ENCODE measurements around the gene REV1.
A peak's percentile ranks its signal among the peaks of the same experiment; 100 is the strongest.
"Not testable (repeated sequence)": the region's sequence is repeated elsewhere in the genome, so short reads cannot be mapped to it uniquely, and the experiment has no call there.

Gene REV1

DNA sequence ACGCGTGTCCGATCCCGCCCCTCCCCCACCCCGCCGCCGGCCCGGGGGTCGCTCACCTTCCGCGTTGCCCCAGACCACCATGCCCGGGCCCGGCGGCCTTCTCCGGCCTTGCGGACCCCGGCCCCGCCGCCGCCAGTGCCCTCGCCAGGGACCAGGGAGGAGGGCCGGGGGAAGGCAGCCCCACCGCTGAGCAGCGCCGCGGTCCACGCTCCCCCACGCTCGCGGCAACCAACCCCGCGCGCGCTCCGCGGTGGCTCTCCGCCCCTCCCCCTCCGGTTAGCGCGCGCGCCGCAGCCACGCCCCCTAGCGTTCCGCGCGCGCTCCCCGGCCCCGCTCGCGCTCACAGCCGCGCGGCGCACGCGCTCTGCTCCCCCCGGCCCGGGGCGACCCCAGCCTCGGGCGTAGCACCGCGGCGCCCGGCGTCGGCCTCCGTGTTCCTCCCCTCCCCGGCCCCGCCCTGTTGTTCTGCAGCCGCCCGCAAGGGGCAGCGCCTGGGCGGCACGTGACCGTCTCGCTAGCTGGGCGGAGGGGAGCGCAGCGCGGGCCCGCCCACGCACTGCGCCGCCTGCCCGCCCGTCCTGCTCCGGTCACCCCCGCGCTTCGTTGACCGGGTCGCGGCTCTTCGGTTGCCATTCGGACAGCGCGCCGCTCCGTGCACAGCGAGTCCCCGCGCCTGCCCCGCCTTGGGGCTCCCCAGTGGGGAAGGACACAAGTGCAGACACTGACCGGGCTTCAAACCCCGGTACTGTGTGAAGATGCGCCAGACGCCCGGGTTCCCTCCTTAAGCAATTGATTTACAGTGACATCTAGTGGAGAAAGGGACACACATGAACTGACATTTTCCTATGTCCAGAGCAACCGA is at the start of gene REV1:
TSS of gene REV1 (minus strand) at position 257 of the 862 bp plus-strand sequence. CDS start 25,042 bp downstream, outside the sequence.
- DNase-seq (ENCODE audit: low spot score): peak; percentile 89

DNA sequence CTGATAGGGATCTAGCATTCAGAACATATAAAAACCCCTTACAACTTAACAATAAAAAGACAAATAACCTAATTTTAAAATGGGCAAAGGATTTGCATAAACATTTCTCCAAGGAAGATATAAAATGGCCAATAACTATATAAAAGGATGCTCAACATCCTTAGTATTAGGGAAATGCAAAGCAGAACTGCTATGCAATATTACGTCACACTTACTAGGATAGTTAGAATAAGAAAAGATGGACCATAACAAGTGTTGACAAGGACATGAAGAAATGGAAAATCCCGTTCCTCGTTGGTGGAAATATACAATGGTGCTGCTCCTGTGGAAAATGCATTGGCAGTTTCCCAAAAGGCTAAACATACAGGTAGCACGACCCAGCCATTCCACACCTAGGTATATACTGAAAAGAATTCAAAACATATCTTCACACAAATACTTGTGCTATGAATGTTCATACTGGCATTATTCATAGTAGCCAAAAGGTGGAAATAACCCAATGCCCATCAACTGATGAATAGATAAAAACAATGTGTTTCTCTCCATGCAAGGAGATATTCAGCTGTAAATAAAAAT is 48.2 kb upstream of the REV1 start:
- DNase-seq (ENCODE audit: low spot score): no peak

DNA sequence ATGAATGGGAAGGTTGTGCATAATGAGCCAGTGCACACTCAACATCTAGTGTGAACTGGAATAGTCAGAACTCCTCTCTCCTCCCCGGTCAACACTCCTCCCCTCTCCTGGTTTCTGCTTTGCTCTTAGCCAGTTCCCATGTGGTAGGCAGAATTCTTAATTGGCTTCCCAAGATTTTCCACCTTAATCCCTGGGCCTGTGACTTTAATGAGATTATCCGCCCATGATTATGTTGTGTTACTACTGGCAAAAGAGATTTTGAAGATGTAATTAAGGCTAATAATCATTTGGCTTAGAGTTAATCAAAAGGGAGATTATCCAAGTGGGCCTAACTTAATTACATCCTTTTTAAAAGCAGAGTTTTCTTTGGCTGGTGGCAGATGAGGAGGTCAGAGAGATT is 34.2 kb upstream of the REV1 start:
- DNase-seq (ENCODE audit: low spot score): no peak

DNA sequence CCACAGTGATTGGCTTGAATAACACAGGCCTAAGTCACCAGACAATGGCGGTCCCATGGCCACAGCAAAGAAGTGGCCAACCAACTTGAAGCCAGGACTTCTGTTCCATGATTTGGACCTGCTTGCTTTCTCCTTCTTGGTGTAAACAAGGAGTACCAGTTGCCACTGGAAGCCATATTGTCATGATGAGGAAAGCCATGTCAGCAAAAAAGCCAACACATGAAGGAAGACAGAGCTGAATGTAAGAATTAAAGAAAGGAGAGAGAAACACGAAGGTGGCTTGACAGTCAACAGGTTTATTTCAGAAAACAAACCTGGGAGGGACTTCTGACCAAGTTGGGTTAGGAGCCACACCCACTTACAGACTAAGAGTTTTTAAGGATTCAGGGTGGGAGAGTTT is 32.3 kb upstream of the REV1 start:
- DNase-seq (ENCODE audit: low spot score): no peak

DNA sequence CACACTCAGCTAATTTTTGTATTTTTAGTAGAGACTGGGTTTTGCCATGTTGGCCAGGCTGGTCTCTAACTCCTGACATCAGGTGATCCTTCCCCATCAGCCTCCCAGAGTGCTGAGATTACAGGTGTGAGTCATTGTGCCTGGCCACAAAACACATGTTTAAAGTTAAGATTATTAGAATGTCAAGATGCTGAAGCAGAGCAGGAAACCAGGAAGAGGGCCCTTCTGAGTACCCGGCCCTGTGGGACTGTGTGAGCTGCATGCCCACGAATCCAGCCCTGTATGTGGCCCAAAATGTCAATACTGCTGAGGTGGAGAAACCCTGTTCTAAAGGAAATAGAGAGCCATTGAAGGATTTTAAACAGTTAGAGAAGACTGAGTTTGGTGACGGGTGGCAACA is 31.0 kb upstream of the REV1 start:
- no peak for DNase-seq (ENCODE audit: low spot score)

DNA sequence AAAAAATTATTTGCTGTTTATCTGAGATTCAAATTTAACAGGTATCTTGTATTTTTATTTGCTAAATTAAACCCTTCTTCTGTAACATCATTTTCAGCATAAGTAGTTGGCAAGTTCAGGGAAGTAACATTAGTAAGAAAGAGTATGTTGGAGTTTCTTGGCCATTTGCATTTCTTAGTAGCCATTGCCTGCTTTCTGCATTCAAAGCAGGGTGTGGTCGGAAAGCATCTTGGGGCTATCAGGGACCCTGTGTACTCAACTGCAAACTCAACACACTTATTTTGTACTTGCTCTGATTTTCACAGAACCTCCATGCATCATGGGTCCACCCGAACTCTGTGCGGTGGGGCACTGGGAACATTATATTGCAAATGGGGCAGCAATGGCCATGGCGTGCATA is 30.4 kb upstream of the REV1 start:
- no peak for DNase-seq (ENCODE audit: low spot score)

DNA sequence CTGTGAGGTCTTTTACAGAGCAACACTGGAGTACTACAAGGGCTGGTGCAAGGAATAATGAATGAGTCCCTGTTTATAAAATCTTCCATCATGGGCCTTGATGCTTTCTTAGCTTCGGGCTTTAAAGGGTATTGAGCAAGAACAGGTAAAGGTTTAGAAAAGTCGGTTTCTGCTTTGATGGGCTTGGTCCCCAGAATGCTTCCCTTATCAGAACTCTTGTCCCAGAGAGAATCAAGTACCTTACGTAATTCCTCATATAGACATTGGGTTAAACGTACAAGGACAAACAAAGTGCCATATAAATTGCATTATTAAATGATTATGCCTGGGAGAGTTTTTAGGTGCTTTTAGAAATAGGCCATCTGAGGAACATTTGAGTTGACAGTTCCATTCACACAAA is 24.5 kb upstream of the REV1 start:
- no peak for DNase-seq (ENCODE audit: low spot score)

DNA sequence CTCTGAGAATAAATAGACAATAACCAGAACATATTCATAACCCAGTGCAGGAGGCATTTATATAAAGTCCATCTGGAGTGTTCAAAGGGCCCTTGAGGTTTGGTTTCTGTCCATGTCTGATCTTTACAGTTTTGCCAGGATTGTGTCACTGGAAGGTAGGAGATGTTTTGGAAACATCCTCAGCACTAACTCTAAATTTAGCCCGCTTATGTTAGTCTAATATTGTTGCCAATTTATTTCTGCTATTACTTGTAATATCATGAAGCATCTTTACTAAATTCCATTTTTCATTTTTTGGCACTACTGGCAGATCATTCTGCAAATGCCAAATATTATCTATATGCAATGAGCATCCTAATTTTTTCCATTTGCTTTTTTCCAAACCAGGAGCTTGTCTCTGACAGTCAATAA is 22.4 kb upstream of the REV1 start:
- no peak for DNase-seq (ENCODE audit: low spot score)

DNA sequence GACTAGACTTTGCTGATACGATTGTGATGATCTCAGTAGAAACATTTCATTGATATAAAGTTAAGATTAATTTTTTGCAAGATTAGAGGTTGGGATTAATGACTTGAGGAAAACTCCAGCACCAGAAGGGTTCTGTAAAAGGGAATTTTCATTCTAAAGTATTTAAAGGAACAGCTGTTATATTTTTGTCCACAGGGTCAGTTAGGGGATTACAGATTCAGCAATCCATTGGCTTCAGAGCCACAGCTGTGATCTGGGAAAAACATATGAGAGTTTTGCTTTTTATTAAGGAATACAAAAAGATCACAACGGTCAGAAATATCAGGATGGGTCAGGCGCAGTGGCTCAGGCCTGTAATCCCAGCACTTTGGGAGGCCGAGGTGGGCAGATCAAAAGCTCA is 19.6 kb upstream of the REV1 start:
- no peak for DNase-seq (ENCODE audit: low spot score)

DNA sequence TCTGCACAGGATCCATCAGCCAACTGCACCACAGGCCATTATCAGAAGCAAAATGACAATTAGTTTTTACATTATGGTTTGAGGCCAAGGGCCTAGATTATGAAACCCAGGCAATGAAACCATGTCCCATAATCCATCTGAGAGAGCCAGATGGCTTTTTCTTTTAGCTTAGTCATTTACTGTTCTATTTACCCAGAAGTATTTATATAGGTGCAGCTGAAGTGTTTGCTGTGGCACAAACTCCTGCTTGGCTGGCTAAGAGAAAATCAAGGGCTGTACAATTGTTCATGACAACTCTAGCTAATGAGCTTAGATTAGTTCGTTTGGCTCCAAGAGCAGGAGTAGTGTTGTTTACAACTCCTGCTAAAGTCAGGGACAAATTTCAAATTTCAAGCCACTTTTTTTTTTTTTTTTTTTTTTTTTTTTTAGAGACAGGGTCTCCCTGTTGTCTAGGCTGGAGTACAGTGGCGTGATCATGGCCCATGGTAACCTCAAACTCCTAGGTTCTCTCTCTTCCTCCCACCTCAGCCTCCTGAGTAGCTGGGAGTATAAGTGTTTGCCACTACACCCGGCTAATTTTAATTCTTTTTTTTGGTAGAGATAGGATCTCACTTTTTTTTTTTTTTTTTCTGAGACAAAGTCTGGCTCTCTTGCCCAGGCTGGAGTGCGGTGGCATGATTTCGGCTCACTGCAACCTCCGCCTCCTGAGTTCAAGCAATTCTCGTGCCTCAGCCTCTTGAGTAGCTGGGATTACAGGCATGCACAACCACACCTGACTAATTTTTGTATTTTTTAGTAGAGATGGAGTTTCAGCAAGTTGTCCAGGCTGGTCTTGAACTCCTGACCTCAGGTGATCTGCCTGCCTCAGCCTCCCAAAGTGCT is 18.4 kb upstream of the REV1 start:
- no peak for DNase-seq (ENCODE audit: low spot score)

DNA sequence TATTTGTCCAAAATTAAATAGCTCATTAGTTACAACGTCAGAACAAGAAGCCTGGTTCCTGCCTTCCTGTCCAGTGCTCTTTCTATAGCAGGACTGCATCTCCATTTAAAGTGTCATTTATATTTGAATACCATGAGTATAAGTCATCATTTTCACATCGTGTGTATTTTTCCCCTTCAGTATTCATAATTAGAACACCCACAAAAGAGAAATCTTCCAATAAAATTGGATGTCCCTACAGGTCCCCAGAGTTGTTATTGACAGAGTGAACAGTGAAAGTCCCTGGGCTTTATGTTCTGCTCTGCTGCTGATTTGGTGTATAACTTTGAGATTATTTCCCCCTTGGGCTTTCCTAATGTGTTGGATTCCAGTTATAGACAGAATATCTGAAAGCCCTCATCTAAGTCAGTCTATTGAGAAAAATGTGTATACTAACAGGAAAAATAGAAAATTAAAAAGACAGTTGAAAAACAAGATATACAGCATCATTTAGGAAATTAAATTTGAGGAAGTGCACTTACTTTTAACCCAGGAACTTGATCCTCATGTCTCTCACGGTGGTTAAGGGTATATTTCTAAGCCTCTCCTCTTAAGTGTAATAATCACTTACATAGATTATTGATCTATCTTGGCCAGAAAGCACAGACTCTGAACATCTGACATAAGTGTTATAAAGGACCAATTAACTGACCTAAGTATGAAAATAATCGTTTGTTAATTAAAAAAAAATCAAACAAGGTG is 15.2 kb upstream of the REV1 start:
- no peak for DNase-seq (ENCODE audit: low spot score)

DNA sequence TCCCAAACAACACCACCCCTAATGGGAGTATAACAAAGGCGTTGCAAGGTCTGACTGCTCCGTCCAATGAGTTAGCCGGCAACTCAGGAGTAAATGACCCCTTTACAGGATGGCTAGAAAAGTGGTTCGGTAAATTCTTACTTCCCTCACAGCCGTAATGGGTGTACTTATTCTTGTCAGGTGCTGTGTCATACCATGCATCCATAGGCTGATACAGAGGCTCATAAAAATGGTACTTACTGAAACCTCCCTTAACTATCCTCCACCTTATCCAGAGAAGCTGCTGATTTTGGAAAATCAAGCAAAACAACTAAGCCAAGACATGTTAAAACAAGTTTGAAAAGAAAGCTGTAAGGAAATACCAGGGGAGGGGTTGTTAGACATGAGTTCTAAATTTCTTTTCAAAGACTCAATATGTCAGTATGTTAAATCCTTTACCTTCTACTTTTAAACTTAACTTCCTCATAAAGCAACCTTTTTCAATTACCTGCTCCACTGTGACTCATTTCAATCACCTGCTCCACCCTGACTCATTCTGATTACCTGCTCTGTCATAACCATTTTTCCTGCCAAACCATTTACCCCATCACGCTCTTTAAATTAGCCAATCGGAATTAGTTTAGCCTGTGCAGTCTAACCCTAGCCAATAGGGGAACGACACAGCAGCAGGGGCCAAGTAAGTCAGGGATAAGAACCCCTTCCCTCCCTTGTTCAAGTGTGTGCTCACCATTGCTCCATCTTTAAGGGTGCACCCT is 14.0 kb upstream of the REV1 start:
- DNase-seq (ENCODE audit: low spot score): not testable (repeated sequence)

DNA sequence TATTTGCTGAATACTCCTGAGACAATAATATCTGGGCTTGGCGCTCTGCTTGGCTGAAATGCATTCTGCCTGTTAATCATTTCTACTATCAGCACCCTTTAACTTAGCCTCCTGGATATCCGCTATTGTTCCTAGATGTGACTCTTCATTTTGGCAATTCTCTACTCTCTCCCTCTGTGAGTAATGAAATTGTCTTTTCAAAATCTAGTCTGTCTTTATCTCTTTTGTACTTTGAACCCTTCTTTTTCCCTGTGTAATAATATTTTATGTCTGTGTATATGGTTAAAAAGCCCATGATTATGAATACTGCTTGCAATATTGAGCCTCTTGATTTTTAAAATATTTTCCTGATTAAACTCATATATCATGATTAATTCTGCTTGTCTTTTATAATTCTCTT is 6.2 kb upstream of the REV1 start:
- DNase-seq (ENCODE audit: low spot score): no peak

DNA sequence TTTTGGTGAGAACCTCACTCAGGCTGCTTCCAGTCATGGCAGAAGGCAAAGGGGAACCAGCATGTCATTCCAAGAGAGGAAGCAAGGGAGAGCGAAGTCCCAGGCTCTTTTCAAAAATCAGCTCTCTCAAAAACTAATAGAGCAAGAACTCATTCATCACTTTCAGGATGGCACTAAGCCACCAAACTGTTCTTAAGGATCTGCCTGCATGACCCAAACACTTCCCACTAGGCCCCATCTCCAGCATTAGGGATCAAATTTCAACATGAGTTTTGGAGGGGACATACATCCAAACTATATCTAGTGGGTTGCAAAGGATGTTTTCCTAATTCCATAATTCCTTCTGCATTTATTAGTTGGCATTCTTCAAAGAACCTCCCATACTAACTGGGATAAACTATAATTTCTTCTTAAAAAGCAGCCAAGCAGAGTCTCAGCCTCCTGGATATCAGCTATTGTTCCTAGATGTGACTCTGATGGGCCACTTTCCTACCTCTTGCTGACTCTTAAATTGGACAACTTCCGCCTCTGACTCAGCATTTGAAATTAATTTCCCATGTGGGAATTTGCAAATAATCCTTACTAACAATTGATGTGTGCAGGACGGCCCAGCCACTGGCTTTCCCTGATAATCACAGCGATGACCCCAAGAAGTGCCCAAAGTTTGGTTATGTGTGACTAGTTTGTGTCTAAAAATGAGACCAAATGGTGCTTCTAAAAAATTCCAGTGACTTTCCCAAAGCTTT is 5.5 kb upstream of the REV1 start:
- DNase-seq (ENCODE audit: low spot score): no peak

DNA sequence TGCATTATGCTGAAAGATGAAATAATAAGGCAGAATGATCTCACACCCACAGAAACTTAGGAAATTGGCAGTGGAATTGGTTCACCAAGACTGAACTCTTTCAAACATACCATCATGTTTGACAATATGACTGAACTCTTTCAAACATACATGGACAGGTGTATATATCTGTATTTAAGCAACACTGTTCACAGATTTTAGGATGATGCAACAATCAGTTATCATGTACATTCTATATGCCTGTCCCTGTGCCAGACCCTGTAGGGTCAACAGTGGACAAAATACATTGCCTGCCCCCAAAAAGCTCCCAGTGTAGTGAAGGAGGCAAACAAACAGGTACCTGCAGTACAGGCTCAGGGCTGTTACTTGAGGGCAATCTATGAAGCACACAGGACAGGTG is 2.9 kb upstream of the REV1 start:
- DNase-seq (ENCODE audit: low spot score): no peak

DNA sequence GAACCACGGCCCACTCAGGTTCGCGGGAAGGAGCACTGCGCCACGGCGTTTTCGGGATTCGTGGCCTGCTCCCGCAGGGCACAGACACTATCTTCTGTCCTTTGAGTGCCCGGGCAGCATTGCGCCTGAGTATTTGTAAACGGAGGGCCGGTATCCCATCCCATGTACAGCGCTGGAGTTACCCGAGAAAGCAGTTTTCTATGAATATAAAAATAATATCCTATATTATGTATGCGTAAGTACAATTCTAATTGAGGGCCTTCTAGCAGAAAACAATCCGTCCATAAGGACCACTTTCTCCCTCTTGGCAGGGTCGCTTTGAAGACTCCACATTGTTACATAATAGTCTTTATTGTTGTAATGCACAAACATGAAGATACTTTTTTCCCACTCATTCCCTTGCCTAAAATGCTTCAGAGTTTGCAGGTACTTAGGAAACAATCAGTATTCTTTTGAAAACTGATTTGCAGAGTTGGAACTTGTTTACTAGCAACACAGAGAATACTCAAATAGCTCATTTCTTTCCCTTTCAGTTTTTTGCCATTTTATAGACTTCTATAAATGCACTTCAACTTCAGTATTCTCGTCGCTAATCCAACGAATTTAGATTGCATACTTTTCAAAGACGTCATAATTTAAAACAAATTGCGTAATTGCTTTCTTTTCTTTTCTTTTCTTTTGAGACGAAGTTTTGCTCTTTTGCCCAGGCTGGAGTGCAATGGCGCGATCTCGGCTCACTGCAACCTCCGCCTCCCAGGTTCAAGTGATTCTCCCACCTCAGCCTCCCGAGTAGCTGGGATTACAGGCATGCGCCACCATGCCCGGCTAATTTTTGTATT is 1.0 kb upstream of the REV1 start:
- no peak for DNase-seq (ENCODE audit: low spot score)

DNA sequence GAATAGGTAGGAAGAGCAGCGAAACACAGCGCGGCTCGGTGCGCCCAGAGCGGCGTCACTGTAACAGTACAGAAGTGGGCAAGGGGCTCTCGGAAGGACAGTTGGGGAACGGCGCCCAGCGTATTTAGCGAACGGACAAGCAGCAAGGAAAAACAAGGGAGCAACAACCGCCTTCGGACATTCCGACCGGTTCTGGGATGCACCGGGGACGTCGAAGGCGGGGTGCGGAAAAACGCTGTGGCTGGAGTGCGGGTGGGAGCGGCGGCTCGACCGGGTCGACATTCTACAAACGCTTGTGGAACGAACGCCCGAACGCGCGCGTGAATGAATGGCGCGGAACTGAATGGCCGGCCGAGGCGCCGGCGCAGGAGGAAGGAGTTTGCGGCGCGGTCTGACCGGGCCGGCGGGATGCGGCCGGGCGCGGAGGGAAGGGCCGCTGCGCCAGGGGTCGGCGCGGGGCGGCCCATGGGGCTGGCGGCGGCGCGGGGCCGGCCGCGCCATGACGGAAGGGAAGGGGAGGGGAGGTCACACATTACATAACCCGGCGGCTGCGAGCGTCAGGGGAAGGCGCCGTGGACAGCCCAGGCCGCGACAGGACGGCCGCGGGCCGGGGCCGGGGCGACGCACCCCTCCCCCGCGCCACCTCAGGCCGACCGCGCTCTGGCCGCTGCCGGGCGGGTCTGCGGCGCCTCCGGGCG is 605 bp downstream of the REV1 start:
- peak; percentile 42 for DNase-seq (ENCODE audit: low spot score)

DNA sequence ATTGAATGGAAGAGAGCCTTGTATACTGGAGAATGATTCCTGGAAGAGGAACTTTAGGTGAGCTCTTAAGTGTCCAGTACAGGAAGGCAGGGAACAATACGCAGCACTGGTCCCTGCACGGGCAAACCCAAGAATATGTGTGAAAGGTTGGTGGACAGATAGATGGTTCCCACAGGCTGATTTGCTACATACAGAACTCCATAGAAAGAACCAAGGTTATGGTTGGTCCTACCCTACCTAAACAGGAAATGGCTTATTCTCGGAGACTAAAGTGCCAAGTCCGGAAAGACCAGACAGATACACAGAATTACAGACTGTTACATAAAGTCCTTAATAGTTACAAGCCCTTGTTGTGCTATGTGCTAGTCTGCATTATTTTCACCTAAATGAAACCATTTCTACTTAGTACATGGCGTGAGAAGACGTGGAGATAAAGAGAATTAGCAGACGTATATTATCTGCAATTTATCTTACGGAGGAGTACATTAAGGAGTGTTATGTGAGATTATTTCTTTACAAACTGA is 1.2 kb downstream of the REV1 start:
- DNase-seq (ENCODE audit: low spot score): peak; percentile 39

DNA sequence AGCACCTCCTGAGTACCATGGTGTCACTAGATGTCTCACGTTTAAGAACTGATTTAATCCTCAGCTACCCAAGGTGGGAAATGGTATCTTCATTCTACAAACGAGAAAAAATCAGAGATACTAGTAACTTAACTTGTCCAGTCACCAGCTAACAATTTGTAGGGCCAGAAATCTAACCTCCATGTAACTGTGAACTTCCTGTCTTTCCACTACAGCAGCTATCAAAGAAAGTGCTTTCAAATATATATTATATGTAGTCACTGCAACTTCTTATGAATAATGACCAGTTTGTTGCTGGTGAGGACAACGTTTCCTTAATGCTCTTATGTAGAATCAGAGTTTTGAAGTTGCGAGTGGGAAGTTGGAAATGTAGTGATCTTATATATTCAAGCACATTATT is 1.9 kb downstream of the REV1 start:
- DNase-seq (ENCODE audit: low spot score): peak; percentile 32

Measured in kidney capillary endothelial cell (primary cell).